B cell (primary cell): ENCODE data around the gene SERGEF. TPM values are rescaled to one million over a fixed set of nuclear protein-coding genes. Genes with fewer than 3 reads are reported as not detected.

ENCODE experiments used
- ATAC-seq: fragments of 200-7000 bp; cut with Tn5 transposase; one replicate; pipeline ENCODE4 v1.10.0; 2021; ENCODE audit warnings: low read depth, mild to moderate bottlenecking, moderate number of reproducible peaks, moderate library complexity
- CTCF ChIA-PET: fragments of 350-600 bp; sonication (Branson Sonifier 250); formaldehyde crosslinking; loops from one replicate; lab custom pipeline; 2021; ENCODE audit warnings: antibody characterized with exemption, inconsistent platforms; lab: Charles Lee
- POLR2A ChIA-PET: fragments of 350-600 bp; sonication (Branson Sonifier 250); formaldehyde crosslinking; loops from one replicate; lab custom pipeline; 2021; ENCODE audit warnings: antibody characterized with exemption; lab: Charles Lee
- DNase-seq: peaks from one replicate; pipeline ENCODE4 v3.0.0; 2013
- H2AFZ ChIP-seq: 2 replicates; pipeline ENCODE4 v1.6.1; 2012; ENCODE audit warnings: mild to moderate bottlenecking, low read depth, low read length; ENCODE audit not compliant: insufficient read depth, poor library complexity, severe bottlenecking
- H3K27ac ChIP-seq, 2 donors: 1 replicate in 1 of 2; 2 replicates in 1 of 2; pipeline ENCODE4 v1.5.1; 2012 to 2013; ENCODE audit warnings: low read length in 2 of 2, mild to moderate bottlenecking in 2 of 2, moderate library complexity in 1 of 2
- H3K27me3 ChIP-seq, 4 experiments: fragments of 200-600 bp in 1 of 4; sonication (generic) in 1 of 4; replicated peaks in 1 of 4; 1 replicate in 2 of 4; 2 replicates in 2 of 4; pipeline versions ENCODE4 v1.6.1 to v1.7.0; 2013 to 2016; ENCODE audit warnings: low read length in 3 of 4, mild to moderate bottlenecking in 2 of 4, mixed read lengths in 1 of 4, moderate library complexity in 1 of 4; ENCODE audit not compliant: insufficient read depth in 4 of 4, control insufficient read depth in 3 of 4; ENCODE audit errors: control extremely low read depth in 1 of 4
- H3K36me3 ChIP-seq, 2 experiments: replicated peaks in 1 of 2; 1 replicate in 1 of 2; 2 replicates in 1 of 2; pipeline versions ENCODE4 v1.6.1 to v1.7.1; 2013; ENCODE audit warnings: low read length in 1 of 2; ENCODE audit not compliant: insufficient read depth in 2 of 2, control insufficient read depth in 1 of 2; ENCODE audit errors: control extremely low read depth in 1 of 2, extremely low read depth in 1 of 2
- H3K4me1 ChIP-seq, 2 donors: fragments of 200-600 bp in 1 of 2; sonication (generic) in 1 of 2; 1 replicate in 1 of 2; 2 replicates in 1 of 2; pipeline versions ENCODE4 v1.5.1 to v1.6.1; 2013 to 2017; ENCODE audit warnings: low read length in 2 of 2; ENCODE audit not compliant: control insufficient read depth in 2 of 2, insufficient read depth in 2 of 2
- H3K4me2 ChIP-seq: replicated peaks from 2 replicates; pipeline ENCODE3; 2012; ENCODE audit warnings: mild to moderate bottlenecking, low read depth, low read length; ENCODE audit not compliant: poor library complexity, severe bottlenecking
- H3K4me3 ChIP-seq, 5 experiments: fragments of 200-600 bp in 1 of 5; sonication (generic) in 1 of 5; 1 replicate in 3 of 5; 2 replicates in 2 of 5; pipeline versions ENCODE4 v1.5.1 to v1.7.0; 2011 to 2016; ENCODE audit warnings: low read length in 4 of 5, mild to moderate bottlenecking in 4 of 5, low read depth in 2 of 5, control low read depth in 1 of 5, moderate library complexity in 1 of 5; ENCODE audit not compliant: insufficient read depth in 1 of 5; ENCODE audit errors: control extremely low read depth in 1 of 5, extremely low read depth in 1 of 5
- H3K79me2 ChIP-seq: fragments of 200-600 bp; sonication (generic); one replicate; pipeline ENCODE4 v1.6.0; 2016; ENCODE audit warnings: low read length; ENCODE audit not compliant: control insufficient read depth, insufficient read depth
- H3K9ac ChIP-seq: fragments of 200-600 bp; sonication (generic); 2 replicates; pipeline ENCODE4 v1.6.1; 2017; ENCODE audit warnings: mild to moderate bottlenecking, low read length, moderate library complexity
- H3K9me3 ChIP-seq, 3 donors: one replicate each; pipeline versions ENCODE4 v1.6.1 to v1.7.1; 2013; ENCODE audit warnings: low read length in 2 of 3; ENCODE audit not compliant: control insufficient read depth in 2 of 3, insufficient read depth in 1 of 3; ENCODE audit errors: control extremely low read depth in 1 of 3
- H4K20me1 ChIP-seq: 2 replicates; pipeline ENCODE4 v1.6.0; 2012; ENCODE audit warnings: mild to moderate bottlenecking, low read length; ENCODE audit not compliant: insufficient read depth, control insufficient read depth, poor library complexity, severe bottlenecking
- H3K27ac Mint-ChIP-seq: one replicate; pipeline ENCODE4 v1.8.0; 2021; ENCODE audit warnings: mixed read lengths
- H3K27me3 Mint-ChIP-seq: one replicate; pipeline ENCODE4 v1.8.0; 2021; ENCODE audit warnings: mixed read lengths
- H3K4me1 Mint-ChIP-seq: one replicate; pipeline ENCODE4 v1.8.0; 2021; ENCODE audit warnings: mixed read lengths
- H3K4me3 Mint-ChIP-seq: one replicate; pipeline ENCODE4 v1.8.0; 2021; ENCODE audit warnings: mixed read lengths
- H3K9me3 Mint-ChIP-seq: one replicate; pipeline ENCODE4 v1.8.0; 2022; ENCODE audit warnings: mixed read lengths; ENCODE audit not compliant: insufficient read depth
- EZH2 ChIP-seq: IDR thresholded peaks from 2 replicates; pipeline ENCODE4 v1.6.1; 2012; ENCODE audit warnings: borderline replicate concordance, low read depth, mild to moderate bottlenecking, moderate library complexity, low read length; ENCODE audit not compliant: insufficient read depth, poor library complexity, severe bottlenecking
- WGBS: methylation state at CpG from one replicate; pipeline ENCODE4 v1.1.5; 2013; ENCODE audit warnings: missing lambda C conversion rate; ENCODE audit not compliant: insufficient coverage; 5-methylcytosine and 5-hydroxymethylcytosine counted together
- intact Hi-C: fragments of 100-400 bp; cut with micrococcal nuclease; formaldehyde crosslinking; loops from one replicate; pipeline ENCODE4 v1.10.0; 2022
- polyA plus RNA-seq: library from polyadenylated mRNA; depleted of rRNA; stranded (reverse); fragments of >200 nt; gene quantifications from 2 replicates; pipeline ENCODE4 v1.2.3, GENCODE V29; 2012
- total RNA-seq, 2 donors: library from RNA; stranded (reverse); fragments of 120-200 nt in 1 of 2; gene quantifications; 1 replicate in 1 of 2; 2 replicates in 1 of 2; pipeline versions ENCODE4 v1.2.3 to v1.2.4, GENCODE V29; 2013 to 2022
- TF ChIP-seq, protein P1 (sequence below): fragments of 200-600 bp; IDR thresholded peaks from one replicate; pipeline ENCODE4 v1.8.0; 2022; ENCODE audit warnings: antibody characterized with exemption, mild to moderate bottlenecking

SERGEF gene
- total and polyA plus RNA-seq, 2 donors (not counting 1 experiment from before 2014, with no cell fraction given) = 24.2 to 54.3 TPM

DNA sequence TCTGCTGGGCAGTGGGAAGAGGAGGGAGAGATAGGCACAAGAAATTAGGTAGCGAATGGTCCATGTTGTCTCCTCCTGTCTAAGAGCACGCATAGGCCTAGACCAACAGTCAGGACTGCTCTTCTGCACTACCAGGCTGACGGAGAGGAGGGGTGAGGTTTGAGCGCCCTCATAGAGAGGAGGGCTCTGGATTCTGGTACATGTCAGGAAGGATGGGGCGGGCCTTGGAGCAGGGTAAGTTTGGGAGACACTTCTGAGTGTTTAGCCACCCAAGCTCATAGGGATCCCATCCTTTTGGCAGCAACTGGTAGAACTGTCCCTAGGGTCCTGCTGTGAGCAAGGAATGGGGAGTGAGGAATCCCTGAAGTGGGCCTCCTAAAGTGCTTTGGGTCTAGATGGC lies 217.9 kb downstream of the SERGEF start:
- ChIA-PET POLR2A (no interaction called here), CTCF (no interaction called here)
- H3K27me3 ChIP-seq = no peaks in the 10 kb centered on the region
- H3K27me3 Mint-ChIP-seq = no peaks in the 10 kb centered on the region
- no peaks in the 10 kb centered on the region for H3K79me2 ChIP-seq
- H2AFZ ChIP-seq = no peak overlapping the region
- H3K4me2 ChIP-seq = no peak overlapping the region
- H3K9ac ChIP-seq = no peak overlapping the region
- DNase-seq (no peak), ATAC-seq (no peak)
- no peak overlapping the region for H3K4me3 ChIP-seq
- intact Hi-C loops = no loop called here
- no peaks in the 10 kb centered on the region for H3K4me1 Mint-ChIP-seq
- no peaks in the 10 kb centered on the region for H3K9me3 Mint-ChIP-seq
- no peak overlapping the region for H3K27ac ChIP-seq
- no peaks in the 10 kb centered on the region for H3K4me1 ChIP-seq
- H3K36me3 ChIP-seq = no peaks in the 10 kb centered on the region
- no peaks in the 10 kb centered on the region for H4K20me1 ChIP-seq
- WGBS = 92% methylated on average over 5 of the region's 5 CpGs
- no peak overlapping the region for H3K4me3 Mint-ChIP-seq
- peaks cover 0 to 2% (median 0%) of the 10 kb centered on the region in 3 donors for H3K9me3 ChIP-seq
- no peak overlapping the region for H3K27ac Mint-ChIP-seq
- TF ChIP-seq, protein P1, sequence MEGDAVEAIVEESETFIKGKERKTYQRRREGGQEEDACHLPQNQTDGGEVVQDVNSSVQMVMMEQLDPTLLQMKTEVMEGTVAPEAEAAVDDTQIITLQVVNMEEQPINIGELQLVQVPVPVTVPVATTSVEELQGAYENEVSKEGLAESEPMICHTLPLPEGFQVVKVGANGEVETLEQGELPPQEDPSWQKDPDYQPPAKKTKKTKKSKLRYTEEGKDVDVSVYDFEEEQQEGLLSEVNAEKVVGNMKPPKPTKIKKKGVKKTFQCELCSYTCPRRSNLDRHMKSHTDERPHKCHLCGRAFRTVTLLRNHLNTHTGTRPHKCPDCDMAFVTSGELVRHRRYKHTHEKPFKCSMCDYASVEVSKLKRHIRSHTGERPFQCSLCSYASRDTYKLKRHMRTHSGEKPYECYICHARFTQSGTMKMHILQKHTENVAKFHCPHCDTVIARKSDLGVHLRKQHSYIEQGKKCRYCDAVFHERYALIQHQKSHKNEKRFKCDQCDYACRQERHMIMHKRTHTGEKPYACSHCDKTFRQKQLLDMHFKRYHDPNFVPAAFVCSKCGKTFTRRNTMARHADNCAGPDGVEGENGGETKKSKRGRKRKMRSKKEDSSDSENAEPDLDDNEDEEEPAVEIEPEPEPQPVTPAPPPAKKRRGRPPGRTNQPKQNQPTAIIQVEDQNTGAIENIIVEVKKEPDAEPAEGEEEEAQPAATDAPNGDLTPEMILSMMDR = no peak
- TF ChIP-seq EZH2 = no peak

DNA sequence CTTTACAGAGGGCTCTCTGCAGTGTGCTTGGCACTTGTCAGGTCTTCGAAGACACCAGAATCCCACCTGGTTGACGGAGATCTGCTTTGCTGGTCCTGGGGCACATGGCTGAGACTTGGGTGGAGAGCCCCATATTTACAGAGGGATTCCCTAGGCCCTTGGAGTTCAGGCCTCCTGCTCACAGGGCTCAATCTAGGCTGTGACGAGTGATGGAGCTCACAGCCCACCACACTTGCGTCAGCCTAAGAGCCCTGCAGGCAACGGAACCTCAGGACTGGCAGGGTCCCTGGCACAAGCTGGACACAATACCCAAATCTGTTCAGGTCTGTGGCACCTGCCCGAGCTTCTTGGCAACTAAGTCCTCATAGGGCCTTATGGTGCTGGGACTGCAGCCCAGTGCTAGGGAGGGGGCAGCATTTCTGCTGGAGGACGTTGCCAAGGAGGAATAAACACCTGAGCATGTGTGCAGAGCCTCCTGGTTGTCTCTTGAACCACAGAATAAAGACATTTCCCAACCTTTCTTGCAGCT lies 219.1 kb downstream of the SERGEF start:
- no peak for TF ChIP-seq EZH2
- TF ChIP-seq, protein P1 = no peak
- Histone ChIP-seq H3K27me3 (no peaks in the 10 kb centered on the region), H3K4me1 (no peaks in the 10 kb centered on the region), H2AFZ (no peak overlapping the region), H3K4me3 (no peak overlapping the region), H3K9me3 (peaks cover 0 to 2% (median 0%) of the 10 kb centered on the region in 3 donors), H3K36me3 (no peaks in the 10 kb centered on the region), H4K20me1 (no peaks in the 10 kb centered on the region), H3K79me2 (no peaks in the 10 kb centered on the region), H3K9ac (no peak overlapping the region), H3K4me2 (no peak overlapping the region), H3K27ac (no peak overlapping the region)
- Mint-ChIP-seq H3K9me3 (no peaks in the 10 kb centered on the region), H3K4me3 (no peak overlapping the region), H3K27me3 (no peaks in the 10 kb centered on the region), H3K27ac (no peak overlapping the region), H3K4me1 (no peaks in the 10 kb centered on the region)
- intact Hi-C loops = no loop called here
- WGBS = 97% methylated on average over 6 of the region's 7 CpGs
- ChIA-PET POLR2A (no interaction called here), CTCF (no interaction called here)
- DNase-seq (no peak), ATAC-seq (no peak)
